A673 (cell line): ENCODE results near the gene C1QTNF8.

Experiments used
- CTCF ChIP-seq: fragments of 300-800, 200-600 bp; sonication (generic); conservative IDR thresholded peaks from 2 replicates; pipeline ENCODE4 v1.5.1; 2017; ENCODE audit warnings: low read depth, mild to moderate bottlenecking, antibody characterized with exemption, low read length, moderate library complexity, mixed read lengths
- EZH2 ChIP-seq: fragments of 200-600 bp; sonication (generic); IDR thresholded peaks from 2 replicates; pipeline ENCODE4 v1.6.1; 2017; ENCODE audit warnings: borderline replicate concordance, low read depth, mild to moderate bottlenecking, mixed read lengths, antibody characterized with exemption, low read length; ENCODE audit not compliant: poor library complexity, severe bottlenecking

GRCh38 chr16:1067629-1068028, 28.4 kb downstream of the C1QTNF8 start:
- TF ChIP-seq CTCF (no peak), EZH2 (no peak)
